ENCODE results near the gene PSTPIP2. TPM values are rescaled to one million over a fixed set of nuclear protein-coding genes. Genes with fewer than 3 reads are reported as not detected.
A peak's percentile ranks its signal among the peaks of the same experiment; 100 is the strongest.

The PSTPIP2 gene
- total RNA-seq, 1 donor from 2014 or later: 9.8 TPM

DNA sequence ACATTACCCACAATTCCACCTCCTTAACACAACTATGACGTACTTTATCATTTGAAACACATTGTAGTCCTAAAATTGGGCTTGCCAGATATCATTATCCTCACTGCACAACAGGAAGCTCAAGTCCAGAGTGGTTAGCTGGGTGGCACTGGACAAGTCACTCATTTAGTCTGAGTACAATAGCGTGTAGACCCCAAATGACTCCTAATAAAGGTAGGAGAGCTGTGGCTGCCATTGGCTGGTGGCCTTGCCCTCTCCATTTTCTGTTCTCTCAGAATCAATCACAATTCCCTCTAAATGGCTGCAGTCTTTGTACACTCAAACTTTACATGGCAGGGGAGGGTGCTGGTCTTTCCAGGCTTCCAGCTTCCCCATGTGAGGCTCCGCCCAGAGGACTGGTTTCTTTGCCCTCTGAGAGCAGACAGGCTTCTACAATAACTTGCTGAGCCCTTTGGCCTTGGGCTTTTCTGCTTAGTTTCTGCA is 11.7 kb downstream of the PSTPIP2 start:
- intact Hi-C loops (cut with DNase I): no loop called here
- Histone ChIP-seq H3K36me3 (no peaks in the 10 kb centered on the region), H3K9me3 (no peaks in the 10 kb centered on the region), H3K4me1 (peaks cover 4% of the 10 kb centered on the region), H3K4me3 (no peak overlapping the region), H3K27me3 (no peaks in the 10 kb centered on the region), H3K27ac (no peak overlapping the region)
- TF ChIP-seq, protein P1, sequence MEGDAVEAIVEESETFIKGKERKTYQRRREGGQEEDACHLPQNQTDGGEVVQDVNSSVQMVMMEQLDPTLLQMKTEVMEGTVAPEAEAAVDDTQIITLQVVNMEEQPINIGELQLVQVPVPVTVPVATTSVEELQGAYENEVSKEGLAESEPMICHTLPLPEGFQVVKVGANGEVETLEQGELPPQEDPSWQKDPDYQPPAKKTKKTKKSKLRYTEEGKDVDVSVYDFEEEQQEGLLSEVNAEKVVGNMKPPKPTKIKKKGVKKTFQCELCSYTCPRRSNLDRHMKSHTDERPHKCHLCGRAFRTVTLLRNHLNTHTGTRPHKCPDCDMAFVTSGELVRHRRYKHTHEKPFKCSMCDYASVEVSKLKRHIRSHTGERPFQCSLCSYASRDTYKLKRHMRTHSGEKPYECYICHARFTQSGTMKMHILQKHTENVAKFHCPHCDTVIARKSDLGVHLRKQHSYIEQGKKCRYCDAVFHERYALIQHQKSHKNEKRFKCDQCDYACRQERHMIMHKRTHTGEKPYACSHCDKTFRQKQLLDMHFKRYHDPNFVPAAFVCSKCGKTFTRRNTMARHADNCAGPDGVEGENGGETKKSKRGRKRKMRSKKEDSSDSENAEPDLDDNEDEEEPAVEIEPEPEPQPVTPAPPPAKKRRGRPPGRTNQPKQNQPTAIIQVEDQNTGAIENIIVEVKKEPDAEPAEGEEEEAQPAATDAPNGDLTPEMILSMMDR (IDR thresholded peaks at IDR 0.05): no peak
- DNase-seq (no peak), ATAC-seq (no peak)

GRCh38 chr18:46055838-46056230 is 16.2 kb downstream of the PSTPIP2 start:
- H3K4me1 ChIP-seq: peaks cover 20% of the 10 kb centered on the region
- H3K4me3 ChIP-seq: no peak overlapping the region
- no peak overlapping the region for H3K27ac ChIP-seq
- ATAC-seq (no peak), DNase-seq (no peak)
- no peaks in the 10 kb centered on the region for H3K27me3 ChIP-seq
- no peaks in the 10 kb centered on the region for H3K36me3 ChIP-seq
- intact Hi-C loops (cut with DNase I): no loop called here
- TF ChIP-seq, protein P1 (IDR thresholded peaks at IDR 0.05): no peak
- no peaks in the 10 kb centered on the region for H3K9me3 ChIP-seq

- DNase-seq (no peak), ATAC-seq (no peak)
- peaks cover 20% of the 10 kb centered on the region for H3K4me1 ChIP-seq
- H3K27ac ChIP-seq: no peak overlapping the region
- H3K4me3 ChIP-seq: no peak overlapping the region
- no peaks in the 10 kb centered on the region for H3K9me3 ChIP-seq
- intact Hi-C loops (cut with DNase I): no loop called here
- H3K27me3 ChIP-seq: no peaks in the 10 kb centered on the region
- H3K36me3 ChIP-seq: no peaks in the 10 kb centered on the region
- TF ChIP-seq, protein P1 (IDR thresholded peaks at IDR 0.05): no peak
These were observed 16.9 kb downstream of the PSTPIP2 start for GRCh38 chr18:46054956-46055837.

DNA sequence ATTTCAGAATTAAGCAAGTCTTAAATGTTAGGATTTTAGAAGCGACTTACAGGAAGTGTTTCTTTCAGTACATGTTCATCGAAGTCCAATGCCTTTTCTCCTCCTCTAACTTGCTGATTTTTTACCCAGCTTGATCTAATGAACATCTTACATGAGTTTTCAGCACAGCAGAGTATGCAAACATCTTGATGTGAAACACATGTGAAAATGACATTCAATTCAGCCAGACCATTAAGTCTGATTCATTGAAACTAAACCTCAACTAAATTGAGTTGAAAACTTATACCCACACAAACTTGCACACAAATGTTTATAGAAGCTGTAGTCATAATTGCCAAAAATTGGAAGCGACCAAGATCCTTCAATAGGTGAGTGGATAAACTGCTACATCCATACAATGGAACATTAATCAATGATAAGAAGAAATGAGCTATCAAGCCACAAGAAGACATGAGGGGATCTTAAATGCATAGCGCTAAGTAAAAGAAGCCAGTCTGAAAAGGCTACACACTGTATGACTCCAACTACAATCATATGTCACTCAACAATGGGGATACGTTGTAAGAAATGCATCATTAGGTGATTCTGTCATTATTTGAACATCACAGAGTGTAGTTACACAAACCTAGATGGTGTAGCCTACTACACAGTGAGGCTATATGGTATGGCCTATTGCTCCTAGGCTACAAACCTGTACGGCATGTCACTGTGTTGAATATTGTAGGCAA is 18.5 kb downstream of the PSTPIP2 start:
- no peaks in the 10 kb centered on the region for H3K27me3 ChIP-seq
- H3K36me3 ChIP-seq: no peaks in the 10 kb centered on the region
- TF ChIP-seq, protein P1 (IDR thresholded peaks at IDR 0.05): no peak
- no peak overlapping the region for H3K27ac ChIP-seq
- peaks cover 20% of the 10 kb centered on the region for H3K4me1 ChIP-seq
- no peak for ATAC-seq
- intact Hi-C loops (cut with DNase I): no loop called here
- no peaks in the 10 kb centered on the region for H3K9me3 ChIP-seq
- no peak for DNase-seq
- H3K4me3 ChIP-seq: no peak overlapping the region

- ATAC-seq: peak; percentile 95
- Histone ChIP-seq H3K36me3 (no peaks in the 10 kb centered on the region), H3K4me1 (peaks cover 20% of the 10 kb centered on the region), H3K27me3 (no peaks in the 10 kb centered on the region), H3K9me3 (no peaks in the 10 kb centered on the region), H3K27ac (peak overlapping the region; percentile 6), H3K4me3 (no peak overlapping the region)
- TF ChIP-seq, protein P1 (IDR thresholded peaks at IDR 0.05): no peak
- intact Hi-C loops (cut with DNase I): no loop called here
- DNase-seq: no peak
These were observed 20.2 kb downstream of the PSTPIP2 start for GRCh38 chr18:46051731-46052461.
